ENCODE data around the gene OR1K1. TPM values are rescaled to one million over a fixed set of nuclear protein-coding genes. Genes with fewer than 3 reads are reported as not detected.
A peak's percentile ranks its signal among the peaks of the same experiment; 100 is the strongest.
"Not testable (repeated sequence)": the region's sequence is repeated elsewhere in the genome, so short reads cannot be mapped to it uniquely, and the experiment has no call there.

OR1K1 gene
- total RNA-seq, 5 donors from 2014 or later (not counting 1 experiment from before 2014, with no cell fraction given) = not detected

- peak overlapping the region; percentile 95 to 97 for H3K27ac Mint-ChIP-seq
- H3K27me3 Mint-ChIP-seq; H3K27me3 ChIP-seq (replicated peaks in 1 of 2; ENCODE audit: control insufficient read depth in 2 of 2, extremely low read depth in 1 of 2, insufficient read depth in 2 of 2, low read length in 1 of 2); ATAC-seq (replicated peaks in 1 of 4); H3K9me3 ChIP-seq; H3K9me3 Mint-ChIP-seq; H3K36me3 Mint-ChIP-seq; DNase-seq; POLR2A ChIA-PET: not testable (repeated sequence)
- peak overlapping the region; percentile 90 to 100 for H3K4me3 ChIP-seq (ENCODE audit: control insufficient read depth in 1 of 2, extremely low read depth in 1 of 2, low read length in 1 of 2)
- peaks cover 0 to 16% of the 10 kb centered on the region in 2 donors for H3K36me3 ChIP-seq (ENCODE audit: control insufficient read depth in 2 of 2, extremely low read depth in 1 of 2, insufficient read depth in 1 of 2, low read length in 1 of 2)
- H3K4me1 Mint-ChIP-seq = peaks cover 34 to 37% (median 35%) of the 10 kb centered on the region in 3 donors
- H3K27ac ChIP-seq (ENCODE audit: low read length) = peak overlapping the region; percentile 87
- CTCF ChIA-PET = interaction anchor here in 1 of 2 donors (0.9 to 1.2 kb wide), 2 partner anchors 20 to 112 kb away, joined by 3 read pairs; partner anchors contain the start of gene RABGAP1
- peak overlapping the region; percentile 98 to 99 (median 99) for H3K4me3 Mint-ChIP-seq
- 26% methylated on average over 6 of the region's 18 CpGs for WGBS (ENCODE audit: insufficient coverage)
- peaks cover 9 to 30% of the 10 kb centered on the region in 2 experiments for H3K4me1 ChIP-seq (ENCODE audit: control insufficient read depth in 1 of 2, extremely low read depth in 1 of 2, insufficient read depth in 2 of 2, low read length in 2 of 2)
Measured at GRCh38 chr9:122828965-122829284, 29.0 kb downstream of the OR1K1 start.

GRCh38 chr9:122832194-122832593 lies 32.3 kb downstream of the OR1K1 start:
- ChIA-PET CTCF (no interaction called here), POLR2A (no interaction called here)
- 80% methylated on average over 2 of the region's 3 CpGs for WGBS (ENCODE audit: insufficient coverage)
- Histone ChIP-seq H3K4me3 (ENCODE audit: control insufficient read depth in 1 of 2, extremely low read depth in 1 of 2, low read length in 1 of 2) (no peak overlapping the region), H3K27ac (ENCODE audit: low read length) (no peak overlapping the region), H3K27me3 (replicated peaks in 1 of 2; ENCODE audit: control insufficient read depth in 2 of 2, extremely low read depth in 1 of 2, insufficient read depth in 2 of 2, low read length in 1 of 2) (no peaks in the 10 kb centered on the region), H3K9me3 (no peaks in the 10 kb centered on the region), H3K4me1 (ENCODE audit: control insufficient read depth in 1 of 2, extremely low read depth in 1 of 2, insufficient read depth in 2 of 2, low read length in 2 of 2) (peaks cover 9 to 25% of the 10 kb centered on the region in 2 experiments), H3K36me3 (ENCODE audit: control insufficient read depth in 2 of 2, extremely low read depth in 1 of 2, insufficient read depth in 1 of 2, low read length in 1 of 2) (no peaks in the 10 kb centered on the region)
- Mint-ChIP-seq H3K36me3 (no peaks in the 10 kb centered on the region), H3K27me3 (no peaks in the 10 kb centered on the region), H3K27ac (no peak overlapping the region), H3K4me1 (peaks cover 19 to 24% (median 22%) of the 10 kb centered on the region in 3 donors), H3K4me3 (no peak overlapping the region), H3K9me3 (no peaks in the 10 kb centered on the region)
- no peak for DNase-seq
- ATAC-seq (replicated peaks in 1 of 4) = no peak

- ATAC-seq (replicated peaks in 1 of 4) (peak; percentile 70 to 92 (median 90)), DNase-seq (peak in 16 of 35 experiments; percentile 6 to 39 (median 22))
- no peaks in the 10 kb centered on the region for H3K27me3 ChIP-seq (replicated peaks in 1 of 2; ENCODE audit: control insufficient read depth in 2 of 2, extremely low read depth in 1 of 2, insufficient read depth in 2 of 2, low read length in 1 of 2)
- H3K9me3 Mint-ChIP-seq = peaks cover 0 to 6% (median 0%) of the 10 kb centered on the region in 3 donors
- peak overlapping the region; percentile 90 to 93 for H3K27ac Mint-ChIP-seq
- H3K4me3 Mint-ChIP-seq = peak overlapping the region; percentile 51 to 71 (median 69)
- peaks cover 13 to 16% (median 15%) of the 10 kb centered on the region in 3 donors for H3K4me1 Mint-ChIP-seq
- H3K27me3 Mint-ChIP-seq = no peaks in the 10 kb centered on the region
- H3K36me3 Mint-ChIP-seq = no peaks in the 10 kb centered on the region
- ChIA-PET POLR2A (interaction anchor here (0.5 to 0.6 kb wide), 2 partner anchors 24 to 69 kb away, joined by 3 to 5 read pairs; no protein-coding TSS in a partner anchor), CTCF (interaction anchor here (0.7 to 1.1 kb wide), 6 partner anchors 11 to 544 kb away, joined by 3 to 4 read pairs (median 3); no protein-coding TSS in a partner anchor)
- H3K36me3 ChIP-seq (ENCODE audit: control insufficient read depth in 2 of 2, extremely low read depth in 1 of 2, insufficient read depth in 1 of 2, low read length in 1 of 2) = no peaks in the 10 kb centered on the region
- no peak overlapping the region for H3K4me3 ChIP-seq (ENCODE audit: control insufficient read depth in 1 of 2, extremely low read depth in 1 of 2, low read length in 1 of 2)
- peaks cover 7 to 12% of the 10 kb centered on the region in 2 experiments for H3K4me1 ChIP-seq (ENCODE audit: control insufficient read depth in 1 of 2, extremely low read depth in 1 of 2, insufficient read depth in 2 of 2, low read length in 2 of 2)
- 0% methylated on average over 3 of the region's 4 CpGs for WGBS (ENCODE audit: insufficient coverage)
- peak overlapping the region; percentile 44 for H3K27ac ChIP-seq (ENCODE audit: low read length)
- no peaks in the 10 kb centered on the region for H3K9me3 ChIP-seq
Measured at GRCh38 chr9:122835313-122835731, 35.4 kb downstream of the OR1K1 start.

- Histone ChIP-seq H3K27ac (ENCODE audit: low read length) (no peak overlapping the region), H3K9me3 (no peaks in the 10 kb centered on the region), H3K27me3 (replicated peaks in 1 of 2; ENCODE audit: control insufficient read depth in 2 of 2, extremely low read depth in 1 of 2, insufficient read depth in 2 of 2, low read length in 1 of 2) (no peaks in the 10 kb centered on the region), H3K4me3 (ENCODE audit: control insufficient read depth in 1 of 2, extremely low read depth in 1 of 2, low read length in 1 of 2) (no peak overlapping the region), H3K4me1 (ENCODE audit: control insufficient read depth in 1 of 2, extremely low read depth in 1 of 2, insufficient read depth in 2 of 2, low read length in 2 of 2) (peaks cover 7 to 12% of the 10 kb centered on the region in 2 experiments), H3K36me3 (ENCODE audit: control insufficient read depth in 2 of 2, extremely low read depth in 1 of 2, insufficient read depth in 1 of 2, low read length in 1 of 2) (no peaks in the 10 kb centered on the region)
- CTCF ChIA-PET = no interaction called here
- POLR2A ChIA-PET = no interaction called here
- H3K4me3 Mint-ChIP-seq = no peak overlapping the region
- 94% methylated on average over 10 of the region's 14 CpGs for WGBS (ENCODE audit: insufficient coverage)
- H3K27me3 Mint-ChIP-seq = no peaks in the 10 kb centered on the region
- H3K36me3 Mint-ChIP-seq = no peaks in the 10 kb centered on the region
- H3K27ac Mint-ChIP-seq = no peak overlapping the region
- DNase-seq (no peak), ATAC-seq (replicated peaks in 1 of 4) (no peak)
- H3K9me3 Mint-ChIP-seq = peaks cover 0 to 6% (median 0%) of the 10 kb centered on the region in 3 donors
- peaks cover 13 to 21% (median 16%) of the 10 kb centered on the region in 3 donors for H3K4me1 Mint-ChIP-seq
Measured at GRCh38 chr9:122837266-122837850, 37.4 kb downstream of the OR1K1 start.

- H3K4me3 Mint-ChIP-seq; H3K36me3 ChIP-seq (ENCODE audit: control insufficient read depth in 2 of 2, extremely low read depth in 1 of 2, insufficient read depth in 1 of 2, low read length in 1 of 2); H3K9me3 ChIP-seq; H3K27me3 Mint-ChIP-seq; POLR2A ChIA-PET; DNase-seq; H3K27ac ChIP-seq (ENCODE audit: low read length); ATAC-seq (replicated peaks in 1 of 4); CTCF ChIA-PET; H3K4me3 ChIP-seq (ENCODE audit: control insufficient read depth in 1 of 2, extremely low read depth in 1 of 2, low read length in 1 of 2); H3K9me3 Mint-ChIP-seq; H3K36me3 Mint-ChIP-seq; H3K27ac Mint-ChIP-seq; H3K27me3 ChIP-seq (replicated peaks in 1 of 2; ENCODE audit: control insufficient read depth in 2 of 2, extremely low read depth in 1 of 2, insufficient read depth in 2 of 2, low read length in 1 of 2): not testable (repeated sequence)
- 87% methylated on average over 3 of the region's 3 CpGs for WGBS (ENCODE audit: insufficient coverage)
- H3K4me1 Mint-ChIP-seq = peaks cover 13 to 21% (median 19%) of the 10 kb centered on the region in 3 donors
- peaks cover 7 to 12% of the 10 kb centered on the region in 2 experiments for H3K4me1 ChIP-seq (ENCODE audit: control insufficient read depth in 1 of 2, extremely low read depth in 1 of 2, insufficient read depth in 2 of 2, low read length in 2 of 2)
Measured at GRCh38 chr9:122838441-122838840, 38.5 kb downstream of the OR1K1 start.

GRCh38 chr9:122841501-122841900 lies 41.6 kb downstream of the OR1K1 start:
- Histone ChIP-seq H3K36me3 (ENCODE audit: control insufficient read depth in 2 of 2, extremely low read depth in 1 of 2, insufficient read depth in 1 of 2, low read length in 1 of 2) (peaks cover 0 to 5% of the 10 kb centered on the region in 2 donors), H3K4me3 (ENCODE audit: control insufficient read depth in 1 of 2, extremely low read depth in 1 of 2, low read length in 1 of 2) (no peak overlapping the region), H3K27me3 (replicated peaks in 1 of 2; ENCODE audit: control insufficient read depth in 2 of 2, extremely low read depth in 1 of 2, insufficient read depth in 2 of 2, low read length in 1 of 2) (no peaks in the 10 kb centered on the region), H3K9me3 (no peaks in the 10 kb centered on the region), H3K27ac (ENCODE audit: low read length) (no peak overlapping the region), H3K4me1 (ENCODE audit: control insufficient read depth in 1 of 2, extremely low read depth in 1 of 2, insufficient read depth in 2 of 2, low read length in 2 of 2) (peaks cover 0 to 17% of the 10 kb centered on the region in 2 experiments)
- WGBS (ENCODE audit: insufficient coverage) = no CpG with 5 or more reads among the region's 4 CpGs
- Mint-ChIP-seq H3K4me1 (peaks cover 17 to 28% (median 27%) of the 10 kb centered on the region in 3 donors), H3K27ac (no peak overlapping the region), H3K36me3 (peaks cover 8% of the 10 kb centered on the region), H3K9me3 (peaks cover 0 to 6% (median 0%) of the 10 kb centered on the region in 3 donors), H3K27me3 (no peaks in the 10 kb centered on the region), H3K4me3 (no peak overlapping the region)
- ChIA-PET CTCF (interaction anchor here in 1 of 2 donors (0.6 kb wide), 1 partner anchor 371 kb away, joined by 4 read pairs; no protein-coding TSS in a partner anchor), POLR2A (interaction anchor here in 1 of 2 donors (0.7 kb wide), 1 partner anchor 589 kb away, joined by 3 read pairs; no protein-coding TSS in a partner anchor)
- ATAC-seq (replicated peaks in 1 of 4) (no peak), DNase-seq (no peak)
